ENCODE measurements around the gene YIF1B. TPM values are rescaled to one million over a fixed set of nuclear protein-coding genes. Genes with fewer than 3 reads are reported as not detected.

The YIF1B gene
- total and polyA plus RNA-seq, 9 of the 15 experiments (the other 6 are each of a cell fraction or from before 2014, with no cell fraction given): 8.5 to 586 (median 323) TPM

- no peaks in the 10 kb centered on the region for H3K9me3 ChIP-seq (replicated peaks; ENCODE audit: control insufficient read depth, insufficient read depth, low read depth, low read length)
- BruUV-seq (replicated peaks): no TSS peak
- in situ Hi-C loops (cut with MboI) (no loop called here), intact Hi-C loops (cut with micrococcal nuclease) (no loop called here)
- no peak overlapping the region for H2AFZ ChIP-seq (ENCODE audit: low read depth, low read length)
- H3K4me1 ChIP-seq (replicated peaks in 1 of 2; ENCODE audit: control insufficient read depth in 2 of 2, insufficient read depth in 2 of 2, low read length in 2 of 2): peaks cover 0 to 4% of the 10 kb centered on the region in 2 experiments; a peak in 2 of 5 replicates
- H3K27ac ChIP-seq (ENCODE audit: extremely low read depth, low read depth, low read length): no peak overlapping the region
- DNase-seq (ENCODE audit: extremely low read depth in 1 of 4, low spot score in 3 of 4): no peak
- FAIRE-seq: no peak
- H3K36me3 ChIP-seq (ENCODE audit: control insufficient read depth, insufficient read depth, low read length): no peaks in the 10 kb centered on the region
- CTCF ChIA-PET (ENCODE audit: low intra/inter-chr PET ratio): no interaction called here
- H3K79me2 ChIP-seq (ENCODE audit: control insufficient read depth, insufficient read depth, low read length): no peaks in the 10 kb centered on the region
- H3K9me1 ChIP-seq (ENCODE audit: control insufficient read depth, insufficient read depth, low read length): no peaks in the 10 kb centered on the region
- H3K4me2 ChIP-seq (ENCODE audit: insufficient read depth, low read length): no peak overlapping the region
- H4K20me1 ChIP-seq (replicated peaks; ENCODE audit: control insufficient read depth, insufficient read depth, low read length): no peaks in the 10 kb centered on the region
- H3K4me3 ChIP-seq: no peak overlapping the region
- peaks cover 0 to 8% of the 10 kb centered on the region in 2 experiments; a peak in 2 of 5 replicates for H3K27me3 ChIP-seq (ENCODE audit: control insufficient read depth in 2 of 2, insufficient read depth in 2 of 2, low read length in 2 of 2)
- POLR2A ChIA-PET: interaction anchor here (0.8 to 1.2 kb wide), 2 partner anchors 9 to 13 kb away, joined by 3 to 4 read pairs; no protein-coding TSS in a partner anchor
- 45% methylated on average over 5 of the region's 8 CpGs for WGBS (ENCODE audit: insufficient coverage, low coverage, missing lambda C conversion rate)
- ATAC-seq: no peak
- H3K9ac ChIP-seq (ENCODE audit: insufficient read depth in 1 of 2, low read depth in 2 of 2, low read length in 2 of 2): no peak overlapping the region
- TF ChIP-seq DIDO1 (tag; IDR thresholded peaks at IDR 0.05; ENCODE audit: low read depth): no peak
- TF ChIP-seq ZNF609 (CRISPR knock-in tag; IDR thresholded peaks at IDR 0.05; ENCODE audit: borderline replicate concordance): no peak
- TF ChIP-seq GMEB1 (CRISPR knock-in tag; IDR thresholded peaks at IDR 0.05): no peak
- TF ChIP-seq ZNF76 (CRISPR knock-in tag; IDR thresholded peaks at IDR 0.05; ENCODE audit: borderline replicate concordance): no peak
- TF ChIP-seq RFX7 (CRISPR knock-in tag; IDR thresholded peaks at IDR 0.05): no peak
- TF ChIP-seq, protein P1, sequence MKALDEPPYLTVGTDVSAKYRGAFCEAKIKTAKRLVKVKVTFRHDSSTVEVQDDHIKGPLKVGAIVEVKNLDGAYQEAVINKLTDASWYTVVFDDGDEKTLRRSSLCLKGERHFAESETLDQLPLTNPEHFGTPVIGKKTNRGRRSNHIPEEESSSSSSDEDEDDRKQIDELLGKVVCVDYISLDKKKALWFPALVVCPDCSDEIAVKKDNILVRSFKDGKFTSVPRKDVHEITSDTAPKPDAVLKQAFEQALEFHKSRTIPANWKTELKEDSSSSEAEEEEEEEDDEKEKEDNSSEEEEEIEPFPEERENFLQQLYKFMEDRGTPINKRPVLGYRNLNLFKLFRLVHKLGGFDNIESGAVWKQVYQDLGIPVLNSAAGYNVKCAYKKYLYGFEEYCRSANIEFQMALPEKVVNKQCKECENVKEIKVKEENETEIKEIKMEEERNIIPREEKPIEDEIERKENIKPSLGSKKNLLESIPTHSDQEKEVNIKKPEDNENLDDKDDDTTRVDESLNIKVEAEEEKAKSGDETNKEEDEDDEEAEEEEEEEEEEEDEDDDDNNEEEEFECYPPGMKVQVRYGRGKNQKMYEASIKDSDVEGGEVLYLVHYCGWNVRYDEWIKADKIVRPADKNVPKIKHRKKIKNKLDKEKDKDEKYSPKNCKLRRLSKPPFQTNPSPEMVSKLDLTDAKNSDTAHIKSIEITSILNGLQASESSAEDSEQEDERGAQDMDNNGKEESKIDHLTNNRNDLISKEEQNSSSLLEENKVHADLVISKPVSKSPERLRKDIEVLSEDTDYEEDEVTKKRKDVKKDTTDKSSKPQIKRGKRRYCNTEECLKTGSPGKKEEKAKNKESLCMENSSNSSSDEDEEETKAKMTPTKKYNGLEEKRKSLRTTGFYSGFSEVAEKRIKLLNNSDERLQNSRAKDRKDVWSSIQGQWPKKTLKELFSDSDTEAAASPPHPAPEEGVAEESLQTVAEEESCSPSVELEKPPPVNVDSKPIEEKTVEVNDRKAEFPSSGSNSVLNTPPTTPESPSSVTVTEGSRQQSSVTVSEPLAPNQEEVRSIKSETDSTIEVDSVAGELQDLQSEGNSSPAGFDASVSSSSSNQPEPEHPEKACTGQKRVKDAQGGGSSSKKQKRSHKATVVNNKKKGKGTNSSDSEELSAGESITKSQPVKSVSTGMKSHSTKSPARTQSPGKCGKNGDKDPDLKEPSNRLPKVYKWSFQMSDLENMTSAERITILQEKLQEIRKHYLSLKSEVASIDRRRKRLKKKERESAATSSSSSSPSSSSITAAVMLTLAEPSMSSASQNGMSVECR (CRISPR knock-in tag; IDR thresholded peaks at IDR 0.05): no peak
- TF ChIP-seq ZNF655 (CRISPR knock-in tag; IDR thresholded peaks at IDR 0.05): no peak
- no peak for TF ChIP-seq NFE2 (IDR thresholded peaks at IDR 0.05; ENCODE audit: low read depth)
- TF ChIP-seq BMI1 (IDR thresholded peaks at IDR 0.05; ENCODE audit: low read length): no peak
- no peak for TF ChIP-seq ZNF263 (CRISPR knock-in tag; IDR thresholded peaks at IDR 0.05; ENCODE audit: borderline replicate concordance)
Observed at GRCh38 chr19:38352611-38353010, 36.9 kb upstream of the YIF1B start.

All from K562 (cell line).